Peyer's patch (tissue), 4 donors: ENCODE results near the gene ETF1.

Source experiments
- CTCF ChIP-seq, 6 experiments: fragments of 450-650 bp in 4 of 6; fragments of 200-600 bp in 2 of 6; sonication (generic) in 1 of 6; IDR thresholded peaks; one replicate each; pipeline ENCODE4 v1.5.1; 2017 to 2019; ENCODE audit warnings: antibody characterized with exemption in 6 of 6, mild to moderate bottlenecking in 3 of 6, moderate library complexity in 1 of 6
- POLR2A ChIP-seq, 2 donors: fragments of 450-650 bp; IDR thresholded peaks; one replicate each; pipeline ENCODE4 v1.5.1; 2017; ENCODE audit warnings: antibody characterized with exemption in 2 of 2, mild to moderate bottlenecking in 2 of 2, moderate library complexity in 2 of 2

GRCh38 chr5:138533973-138534941 lies 8.8 kb downstream of the ETF1 start:
- TF ChIP-seq CTCF (IDR thresholded peaks at IDR 0.05) (no peak), POLR2A (IDR thresholded peaks at IDR 0.05) (no peak)
